GM19467 (cell line): ENCODE results near the gene HEATR5A.

Source experiments
- ATAC-seq: cut with Tn5 transposase; IDR thresholded peaks from one replicate; pipeline ENCODE4 v1.9.1; 2021; ENCODE audit warnings: mild to moderate bottlenecking, moderate library complexity; ENCODE audit not compliant: unreplicated experiment

Gene HEATR5A

GRCh38 chr14:31428011-31428410 lies 7.7 kb upstream of the HEATR5A start:
- ATAC-seq, result no peak

GRCh38 chr14:31426663-31427062 lies 6.3 kb upstream of the HEATR5A start:
- ATAC-seq, result no peak

DNA sequence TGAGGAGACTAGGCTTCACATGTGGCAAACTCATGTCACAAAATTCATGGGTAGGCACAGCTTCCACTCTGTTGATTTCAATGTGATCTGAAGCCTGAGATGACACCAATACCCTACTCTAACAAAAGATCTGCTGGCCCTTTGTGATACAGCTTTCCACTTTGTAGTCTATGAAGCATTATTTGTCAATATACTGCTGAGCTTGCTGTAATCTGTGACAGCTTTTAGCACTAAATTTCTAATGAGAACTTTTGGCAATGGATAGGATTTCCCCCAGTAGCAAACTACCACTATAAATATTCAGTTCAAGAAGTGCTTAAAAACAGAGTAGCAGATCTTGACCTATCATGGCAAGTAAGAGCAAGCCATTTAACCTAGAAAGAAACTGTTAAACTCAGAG lies 5.6 kb upstream of the HEATR5A start:
- no peak for ATAC-seq

DNA sequence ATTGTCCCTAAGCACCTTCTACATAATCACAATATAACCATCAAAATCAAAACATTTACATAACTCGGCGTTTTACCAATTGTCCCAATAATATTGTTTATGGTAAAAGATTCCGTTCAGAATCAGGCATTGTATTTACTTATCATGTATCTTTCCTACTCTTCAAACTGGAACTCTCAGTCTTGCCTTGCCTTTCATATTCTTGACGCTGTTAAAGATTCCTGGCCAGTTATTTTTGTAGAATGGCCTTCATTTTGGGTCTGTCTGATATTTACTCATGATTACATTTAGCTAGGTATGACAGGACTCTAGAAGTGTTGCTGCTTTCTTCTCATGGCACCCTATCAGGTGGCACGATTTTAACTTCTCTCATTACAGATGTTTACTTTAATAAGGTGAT lies 850 bp upstream of the HEATR5A start:
- ATAC-seq, result no peak

GRCh38 chr14:31419967-31420318 lies 407 bp downstream of the HEATR5A start:
- peak; percentile 12 for ATAC-seq

DNA sequence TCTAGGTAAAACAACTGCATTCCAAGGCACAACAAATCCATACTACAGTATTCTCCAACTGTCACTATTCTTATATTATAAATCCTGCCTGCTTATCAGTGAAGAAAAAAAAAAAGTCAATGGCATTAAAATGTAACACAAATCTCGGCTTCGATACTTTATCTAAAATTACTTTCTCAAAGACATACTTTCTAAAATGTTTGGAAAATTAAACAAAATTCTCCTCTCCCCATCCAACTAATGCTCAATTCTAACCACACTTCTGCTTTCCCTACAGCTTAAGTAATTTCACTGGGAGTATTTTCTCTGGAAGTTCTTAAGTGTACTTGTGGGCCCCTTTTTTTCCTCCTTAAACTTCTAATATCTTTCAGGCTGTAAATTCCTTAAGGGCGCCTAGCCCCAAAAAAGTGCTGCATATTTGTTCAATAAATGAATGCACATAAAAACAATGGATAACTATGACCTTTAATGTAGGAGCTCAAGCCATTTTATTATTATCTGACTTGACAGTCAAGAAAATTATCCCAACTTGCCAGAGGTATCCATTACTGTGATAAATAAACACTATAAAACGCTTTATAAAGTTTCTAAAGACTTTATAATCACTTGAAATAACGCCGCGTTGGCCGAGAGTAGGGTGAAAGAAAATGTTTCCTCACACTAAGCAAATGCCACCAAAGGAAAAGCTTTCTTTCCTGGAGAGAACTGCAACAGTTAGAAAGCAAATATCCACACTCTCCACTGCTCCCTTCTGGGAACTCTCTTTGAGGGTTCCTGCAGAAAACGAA lies 977 bp downstream of the HEATR5A start:
- no peak for ATAC-seq

- no peak for ATAC-seq
These were observed 1.9 kb downstream of the HEATR5A start for GRCh38 chr14:31418440-31418839.

DNA sequence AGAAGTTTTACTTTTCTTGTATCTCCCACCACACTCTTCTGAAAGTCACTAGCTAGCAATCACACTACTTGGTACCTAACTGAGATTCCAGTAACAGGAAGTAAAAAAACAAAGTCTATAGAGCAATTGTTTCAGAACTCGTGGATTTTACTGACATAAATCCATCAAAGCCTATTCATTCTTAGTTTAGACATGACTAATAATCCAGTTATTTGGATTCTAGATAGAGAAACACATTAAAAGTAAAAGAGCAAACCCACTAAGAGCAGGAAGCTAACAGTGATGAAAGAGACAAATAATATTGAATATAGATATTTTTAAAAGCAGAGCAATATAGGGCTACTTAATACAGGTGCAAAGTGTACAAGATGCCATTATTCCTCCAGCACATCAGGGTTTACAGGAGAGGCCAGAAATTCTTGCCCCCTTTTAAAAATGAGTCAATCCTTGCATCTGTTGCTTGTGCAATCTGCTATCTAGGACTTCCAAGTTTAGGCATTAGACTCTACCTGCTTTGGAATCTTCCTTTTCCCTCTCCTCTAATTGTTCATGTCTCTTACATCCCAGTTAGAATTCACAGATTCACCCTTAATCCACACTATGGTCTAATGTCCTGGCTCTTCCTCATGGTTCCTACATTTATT lies 6.0 kb downstream of the HEATR5A start:
- no peak for ATAC-seq

DNA sequence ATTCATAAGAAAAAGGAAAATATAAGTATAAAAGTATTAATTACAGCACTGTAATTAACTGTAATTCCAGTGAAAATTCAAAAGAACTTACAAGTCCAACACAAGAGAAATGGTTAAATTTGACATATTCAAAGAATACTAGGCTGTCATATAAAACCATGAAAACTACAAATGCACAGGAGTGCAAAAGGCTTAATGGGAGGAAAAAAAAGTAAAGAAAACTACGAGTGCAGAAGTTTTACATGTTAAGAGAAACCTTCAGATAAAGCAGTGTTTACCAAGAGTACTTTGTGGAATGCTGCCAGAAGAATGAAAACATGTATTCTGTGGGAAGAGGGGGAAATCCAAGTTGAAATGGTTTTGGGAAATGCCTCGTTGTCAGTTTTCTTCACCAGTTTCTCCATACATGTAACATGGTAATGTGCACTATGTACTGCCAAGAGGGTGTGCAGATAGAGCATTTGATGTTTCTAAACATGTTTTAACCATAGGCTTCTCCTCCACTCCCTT lies 9.1 kb downstream of the HEATR5A start:
- ATAC-seq, result no peak

DNA sequence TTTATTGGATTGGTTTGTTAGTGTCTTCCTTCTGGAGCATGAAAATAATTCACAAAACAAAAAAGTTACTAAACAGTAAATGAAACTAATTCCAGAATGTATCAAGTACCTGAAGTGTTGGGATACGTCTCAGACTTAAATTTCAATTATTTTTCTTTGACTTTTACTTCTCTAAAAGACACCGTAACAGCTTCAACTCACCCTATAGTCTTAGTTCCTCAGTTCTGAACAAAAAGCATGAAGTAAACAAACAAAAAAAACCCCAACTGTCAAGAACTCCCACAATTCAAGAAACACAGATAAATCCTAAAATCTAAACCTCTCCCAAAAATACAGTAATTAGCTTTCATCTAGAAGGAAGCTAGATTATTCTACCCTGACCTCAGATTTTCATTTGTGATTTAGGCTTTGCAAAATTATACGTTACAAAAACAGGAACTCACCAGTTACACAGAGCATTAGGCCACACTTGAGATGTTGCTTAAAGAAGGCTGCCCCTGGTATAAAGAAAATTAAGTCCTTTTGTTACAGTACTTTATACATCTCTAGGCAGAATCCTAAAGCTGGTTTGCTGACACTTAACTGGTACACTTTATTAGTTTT lies 10.2 kb downstream of the HEATR5A start:
- no peak for ATAC-seq

DNA sequence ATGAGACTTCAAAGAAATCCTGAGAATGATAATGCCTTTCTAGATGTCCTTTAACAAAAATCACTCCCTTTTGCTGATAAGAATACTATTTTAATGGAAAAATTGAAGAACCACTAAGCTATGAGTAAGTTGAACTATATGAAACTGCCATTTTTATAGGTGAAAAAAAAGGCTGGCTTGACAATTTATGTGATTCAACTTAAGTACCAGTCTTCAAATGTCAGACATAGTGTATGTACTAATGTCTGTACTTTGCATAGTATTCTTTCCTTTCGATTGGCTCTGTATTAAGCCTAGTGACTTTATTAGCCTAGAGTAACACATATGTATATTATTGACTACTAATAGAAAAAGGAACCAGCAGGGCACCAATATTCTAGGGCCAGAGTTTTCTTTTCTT lies 11.9 kb downstream of the HEATR5A start:
- no peak for ATAC-seq

- no peak for ATAC-seq
These were observed 14.6 kb downstream of the HEATR5A start for GRCh38 chr14:31405599-31406232.

DNA sequence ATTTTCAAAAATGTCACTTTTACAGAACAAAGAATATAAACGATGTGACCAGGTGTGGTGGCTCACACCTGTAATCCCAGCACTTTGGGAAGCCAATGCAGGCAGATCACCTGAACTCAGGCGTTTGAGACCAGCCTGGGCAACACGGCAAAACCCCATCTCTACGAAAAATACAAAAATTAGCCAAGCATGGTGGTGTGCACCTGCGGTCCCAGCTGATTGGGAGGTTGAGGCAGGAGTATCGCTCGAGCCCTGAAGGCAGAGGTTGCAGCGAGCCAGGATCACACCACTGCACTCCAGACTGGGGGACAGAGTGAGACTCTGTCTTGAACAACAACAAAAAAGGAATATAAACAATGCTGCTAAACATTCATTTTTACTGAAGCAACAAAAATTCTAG lies 15.2 kb downstream of the HEATR5A start:
- ATAC-seq, result no peak

DNA sequence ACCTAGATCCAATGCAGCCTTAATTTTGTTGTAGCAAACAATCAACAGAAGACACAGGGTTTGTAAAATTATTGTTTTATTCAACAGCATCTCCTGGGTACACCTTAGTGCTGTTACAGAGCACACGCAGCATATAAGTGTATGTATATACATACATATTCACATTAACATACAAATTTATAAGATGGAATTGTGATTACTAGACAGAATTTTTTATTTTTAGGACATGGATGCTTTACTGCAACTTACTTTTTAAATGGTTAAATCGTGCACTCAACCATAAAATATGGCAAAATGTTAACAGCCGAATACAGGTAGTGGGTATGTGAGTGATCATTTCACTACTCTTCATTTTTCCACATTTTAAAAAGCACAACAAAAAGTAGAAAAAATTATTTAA lies 16.6 kb downstream of the HEATR5A start:
- no peak for ATAC-seq

GRCh38 chr14:31402764-31403439 lies 17.4 kb downstream of the HEATR5A start:
- no peak for ATAC-seq

DNA sequence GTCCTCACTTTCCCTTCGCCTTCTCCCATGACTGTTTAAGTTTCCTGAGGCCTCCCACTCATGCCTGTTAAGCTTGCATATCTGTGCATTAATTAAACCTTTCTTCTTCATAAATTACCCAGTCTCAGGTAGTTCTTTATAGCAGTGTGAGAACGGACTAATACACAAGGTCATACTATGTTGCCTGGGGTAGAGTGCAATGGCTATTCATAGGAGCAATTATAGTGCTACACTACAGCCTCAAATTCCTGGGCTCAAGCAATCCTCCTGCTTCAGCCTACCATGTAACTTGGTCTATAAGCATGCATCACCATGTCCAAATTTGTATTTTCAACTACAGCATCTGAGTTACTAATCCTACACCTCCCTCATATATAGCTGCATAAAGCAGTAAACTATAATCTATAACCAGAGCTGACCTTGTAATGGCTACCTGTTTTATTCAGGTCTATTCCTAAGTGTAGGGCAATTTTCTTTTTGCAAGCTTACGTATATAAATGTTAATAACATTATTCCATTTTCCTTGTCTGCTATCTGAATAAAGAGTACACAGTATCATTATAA lies 18.9 kb downstream of the HEATR5A start:
- ATAC-seq, result no peak

DNA sequence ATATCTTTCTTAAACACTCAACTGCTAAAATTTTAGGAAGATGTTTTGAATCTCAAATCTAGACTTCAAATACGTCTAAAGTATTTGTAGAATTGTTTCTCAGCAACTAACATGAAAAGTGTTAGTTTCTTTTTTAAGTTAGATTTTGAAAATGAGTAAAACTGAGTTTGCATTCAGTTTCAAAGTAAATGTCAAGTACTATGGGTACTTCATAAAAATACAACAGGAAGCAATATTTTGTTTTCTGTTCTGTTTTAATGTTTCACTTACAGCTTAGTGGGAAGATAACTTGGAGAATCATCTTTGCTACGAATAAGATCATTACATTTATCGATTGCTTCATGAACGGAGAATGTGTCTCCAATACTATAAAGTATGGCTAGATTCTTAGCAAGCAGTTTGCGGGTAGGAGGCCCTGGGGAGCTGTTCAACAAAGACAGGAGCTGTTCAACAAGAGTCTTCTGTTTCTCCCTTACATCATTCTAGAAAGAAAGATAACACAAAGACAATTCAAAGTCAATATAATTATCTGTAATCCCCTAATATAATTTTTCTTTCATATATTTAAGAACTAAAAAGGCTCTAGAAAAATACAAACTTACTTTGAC lies 20.2 kb downstream of the HEATR5A start:
- no peak for ATAC-seq

DNA sequence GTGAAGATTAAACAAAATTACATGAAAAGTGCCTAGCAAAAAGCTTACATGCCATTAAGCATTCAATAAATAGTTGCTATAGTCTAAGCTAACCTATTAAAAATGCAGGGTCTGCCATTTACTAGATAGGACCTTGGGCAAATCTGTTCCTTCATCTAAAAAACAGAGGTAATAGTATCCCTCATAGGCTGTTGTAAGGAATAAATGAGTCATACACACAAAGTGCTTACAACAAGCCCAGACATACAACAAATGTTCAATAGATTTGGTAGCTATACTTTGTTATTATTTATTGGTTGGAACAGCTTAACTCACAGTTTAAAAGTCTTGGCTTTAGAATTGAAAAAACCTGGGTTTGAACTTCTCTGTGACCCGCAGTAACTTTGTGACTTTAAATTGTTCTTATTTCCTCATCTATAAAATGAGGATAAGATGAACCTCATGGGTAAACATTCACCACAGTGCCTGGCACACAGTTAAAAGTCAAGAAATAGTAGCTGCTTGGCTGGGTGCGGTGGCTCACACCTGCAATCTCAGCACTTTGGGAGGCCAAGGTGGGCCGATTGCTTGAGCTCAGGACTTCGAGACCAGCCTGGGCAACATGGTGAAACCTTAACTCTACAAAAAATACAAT lies 24.7 kb downstream of the HEATR5A start:
- no peak for ATAC-seq

DNA sequence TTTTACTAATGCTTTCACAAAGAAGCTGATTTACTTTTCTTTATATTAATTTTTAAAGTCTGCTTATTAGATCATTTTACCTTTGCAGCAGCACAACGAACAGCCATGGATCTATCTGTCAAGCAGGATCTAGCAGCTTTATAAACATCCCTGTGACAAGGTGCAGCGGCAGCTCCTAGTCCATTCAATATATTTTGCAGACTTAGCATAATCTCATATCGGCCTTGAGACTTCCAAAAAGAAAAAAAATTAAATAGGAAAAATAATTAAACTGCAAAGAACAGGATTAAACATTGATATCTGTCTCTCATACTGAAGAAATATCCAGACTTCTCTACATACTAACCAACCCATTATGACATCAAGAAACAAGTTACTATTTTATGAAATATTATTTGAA lies 25.2 kb downstream of the HEATR5A start:
- no peak for ATAC-seq

DNA sequence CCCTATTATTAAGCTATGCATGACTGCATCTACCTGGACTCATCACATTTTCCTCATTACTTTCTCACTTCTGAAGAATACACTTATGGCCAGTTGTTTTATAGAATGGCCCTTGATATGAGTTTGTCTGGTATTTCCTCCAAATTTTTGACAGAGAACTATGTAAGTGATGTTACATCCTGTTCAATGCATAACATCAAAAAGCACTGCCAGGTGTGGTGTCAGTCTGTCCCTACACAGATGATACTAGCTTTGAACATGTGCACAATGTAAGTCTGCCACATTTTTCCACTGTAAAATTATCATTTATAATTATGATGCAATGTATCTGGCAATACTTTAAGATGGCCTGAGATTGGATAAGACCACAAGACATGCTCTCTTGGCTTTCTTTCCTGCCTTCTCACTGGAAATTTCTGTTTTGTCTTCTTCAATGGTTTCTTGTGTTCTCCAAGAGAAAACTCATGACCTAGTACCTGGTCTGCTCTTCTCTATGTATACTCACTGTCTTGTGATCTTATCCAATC lies 28.3 kb downstream of the HEATR5A start:
- ATAC-seq, result no peak
